ENCODE results near the gene ANKRD26.
"Not testable (repeated sequence)": the region's sequence is repeated elsewhere in the genome, so short reads cannot be mapped to it uniquely, and the experiment has no call there.

ANKRD26 gene

GRCh38 chr10:27099916-27100812 is at the start of gene ANKRD26:
Gene ANKRD26 (minus strand): TSS chr10:27100494. CDS start chr10:27100326, 168 bp downstream.
- peak; percentile 61 to 98 (median 90) for DNase-seq

GRCh38 chr10:27147701-27148100 is 47.4 kb upstream of the ANKRD26 start:
- DNase-seq, result no peak

- no peak for DNase-seq
Measured at GRCh38 chr10:27145937-27146336, 45.6 kb upstream of the ANKRD26 start.

- no peak for DNase-seq
Measured at GRCh38 chr10:27143686-27144085, 43.4 kb upstream of the ANKRD26 start.

- no peak for DNase-seq
Measured at GRCh38 chr10:27138277-27138676, 38.0 kb upstream of the ANKRD26 start.

- no peak for DNase-seq
Measured at GRCh38 chr10:27134371-27134770, 34.1 kb upstream of the ANKRD26 start.

- no peak for DNase-seq
Measured at GRCh38 chr10:27108165-27108564, 7.9 kb upstream of the ANKRD26 start.

- DNase-seq, result no peak
Measured at GRCh38 chr10:27104919-27105318, 4.6 kb upstream of the ANKRD26 start.

- DNase-seq, result peak in 5 of 56 donors; percentile 4 to 50 (median 6)
Measured at GRCh38 chr10:27100813-27101347, 586 bp upstream of the ANKRD26 start.

- no peak for DNase-seq
Measured at GRCh38 chr10:27099448-27099847, 846 bp downstream of the ANKRD26 start.

- DNase-seq, result no peak
Measured at GRCh38 chr10:27088119-27089044, 11.9 kb downstream of the ANKRD26 start.

GRCh38 chr10:27072436-27073114 is 27.7 kb downstream of the ANKRD26 start:
- DNase-seq, result no peak

GRCh38 chr10:27068217-27068891 is 31.9 kb downstream of the ANKRD26 start:
- DNase-seq, result no peak

- DNase-seq, result no peak
Measured at GRCh38 chr10:27065084-27065483, 35.2 kb downstream of the ANKRD26 start.

GRCh38 chr10:27052656-27053055 is 47.6 kb downstream of the ANKRD26 start:
- DNase-seq, result no peak

GRCh38 chr10:27045247-27045646 is 55.0 kb downstream of the ANKRD26 start:
- DNase-seq, result not testable (repeated sequence)

- no peak for DNase-seq
Measured at GRCh38 chr10:27041196-27041595, 59.1 kb downstream of the ANKRD26 start.

- DNase-seq, result no peak
Measured at GRCh38 chr10:27038168-27038567, 62.1 kb downstream of the ANKRD26 start.

GRCh38 chr10:27035163-27035562 is 65.1 kb downstream of the ANKRD26 start:
- DNase-seq, result no peak

GRCh38 chr10:27030060-27030459 is 70.2 kb downstream of the ANKRD26 start:
- no peak for DNase-seq

GRCh38 chr10:27022048-27022447 is 78.2 kb downstream of the ANKRD26 start:
- no peak for DNase-seq

All from amygdala (tissue), 56 donors.